NB4 (cell line): ENCODE results near the gene SLC4A3.

ENCODE experiments used
- MYC ChIP-seq: IDR thresholded peaks from 2 replicates; pipeline ENCODE4 v1.6.1; 2011; ENCODE audit warnings: low read depth, low read length
- POLR2A ChIP-seq: IDR thresholded peaks from 2 replicates; pipeline ENCODE4 v1.6.1; 2011; ENCODE audit warnings: mild to moderate bottlenecking; ENCODE audit not compliant: insufficient read length; ENCODE audit errors: extremely low read depth
- TF ChIP-seq, protein P1 (sequence below): IDR thresholded peaks from one replicate; pipeline ENCODE4 v1.5.1; 2012; ENCODE audit warnings: low read depth, low read length
- TF ChIP-seq, protein P2 (sequence below): IDR thresholded peaks from 2 replicates; pipeline ENCODE4 v1.6.1; 2011; ENCODE audit warnings: low read depth, low read length

- TF ChIP-seq, protein P1, sequence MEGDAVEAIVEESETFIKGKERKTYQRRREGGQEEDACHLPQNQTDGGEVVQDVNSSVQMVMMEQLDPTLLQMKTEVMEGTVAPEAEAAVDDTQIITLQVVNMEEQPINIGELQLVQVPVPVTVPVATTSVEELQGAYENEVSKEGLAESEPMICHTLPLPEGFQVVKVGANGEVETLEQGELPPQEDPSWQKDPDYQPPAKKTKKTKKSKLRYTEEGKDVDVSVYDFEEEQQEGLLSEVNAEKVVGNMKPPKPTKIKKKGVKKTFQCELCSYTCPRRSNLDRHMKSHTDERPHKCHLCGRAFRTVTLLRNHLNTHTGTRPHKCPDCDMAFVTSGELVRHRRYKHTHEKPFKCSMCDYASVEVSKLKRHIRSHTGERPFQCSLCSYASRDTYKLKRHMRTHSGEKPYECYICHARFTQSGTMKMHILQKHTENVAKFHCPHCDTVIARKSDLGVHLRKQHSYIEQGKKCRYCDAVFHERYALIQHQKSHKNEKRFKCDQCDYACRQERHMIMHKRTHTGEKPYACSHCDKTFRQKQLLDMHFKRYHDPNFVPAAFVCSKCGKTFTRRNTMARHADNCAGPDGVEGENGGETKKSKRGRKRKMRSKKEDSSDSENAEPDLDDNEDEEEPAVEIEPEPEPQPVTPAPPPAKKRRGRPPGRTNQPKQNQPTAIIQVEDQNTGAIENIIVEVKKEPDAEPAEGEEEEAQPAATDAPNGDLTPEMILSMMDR, result no peak
- no peak for TF ChIP-seq POLR2A
- TF ChIP-seq, protein P2, sequence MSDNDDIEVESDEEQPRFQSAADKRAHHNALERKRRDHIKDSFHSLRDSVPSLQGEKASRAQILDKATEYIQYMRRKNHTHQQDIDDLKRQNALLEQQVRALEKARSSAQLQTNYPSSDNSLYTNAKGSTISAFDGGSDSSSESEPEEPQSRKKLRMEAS, result no peak
- no peak for TF ChIP-seq MYC
Measured at GRCh38 chr2:219661955-219662395, 34.5 kb downstream of the SLC4A3 start.
